ENCODE data around the gene EBF3.

- no peak for TF ChIP-seq POLR2A (IDR thresholded peaks at IDR 0.05)
- TF ChIP-seq, protein P1, sequence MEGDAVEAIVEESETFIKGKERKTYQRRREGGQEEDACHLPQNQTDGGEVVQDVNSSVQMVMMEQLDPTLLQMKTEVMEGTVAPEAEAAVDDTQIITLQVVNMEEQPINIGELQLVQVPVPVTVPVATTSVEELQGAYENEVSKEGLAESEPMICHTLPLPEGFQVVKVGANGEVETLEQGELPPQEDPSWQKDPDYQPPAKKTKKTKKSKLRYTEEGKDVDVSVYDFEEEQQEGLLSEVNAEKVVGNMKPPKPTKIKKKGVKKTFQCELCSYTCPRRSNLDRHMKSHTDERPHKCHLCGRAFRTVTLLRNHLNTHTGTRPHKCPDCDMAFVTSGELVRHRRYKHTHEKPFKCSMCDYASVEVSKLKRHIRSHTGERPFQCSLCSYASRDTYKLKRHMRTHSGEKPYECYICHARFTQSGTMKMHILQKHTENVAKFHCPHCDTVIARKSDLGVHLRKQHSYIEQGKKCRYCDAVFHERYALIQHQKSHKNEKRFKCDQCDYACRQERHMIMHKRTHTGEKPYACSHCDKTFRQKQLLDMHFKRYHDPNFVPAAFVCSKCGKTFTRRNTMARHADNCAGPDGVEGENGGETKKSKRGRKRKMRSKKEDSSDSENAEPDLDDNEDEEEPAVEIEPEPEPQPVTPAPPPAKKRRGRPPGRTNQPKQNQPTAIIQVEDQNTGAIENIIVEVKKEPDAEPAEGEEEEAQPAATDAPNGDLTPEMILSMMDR (IDR thresholded peaks at IDR 0.05), result no peak
Observed at GRCh38 chr10:129924375-129925085, 39.5 kb downstream of the EBF3 start.
